PC-9 (cell line): ENCODE data around the gene CTLA4.

Experiments used
- CTCF ChIP-seq: fragments of 200-600 bp; sonication (generic); conservative IDR thresholded peaks from 2 replicates; pipeline ENCODE4 v1.6.1; 2017; ENCODE audit warnings: mixed run types, antibody characterized with exemption, mild to moderate bottlenecking, moderate library complexity
- EZH2 ChIP-seq: fragments of 200-600 bp; sonication (generic); IDR thresholded peaks from 2 replicates; pipeline ENCODE4 v1.8.0; 2017; ENCODE audit warnings: antibody characterized with exemption, low read depth

GRCh38 chr2:203918264-203918663, 50.7 kb downstream of the CTLA4 start:
- TF ChIP-seq CTCF (no peak), EZH2 (no peak)
